NCI-H446 treated with DMSO at 0.1 percent for 48 hours (cell line): ENCODE measurements around the gene SOBP.

Source experiments
- DNase-seq: peaks from one replicate; lab custom pipeline; 2025; lab: John Stamatoyannopoulos, UW

SOBP gene

DNA sequence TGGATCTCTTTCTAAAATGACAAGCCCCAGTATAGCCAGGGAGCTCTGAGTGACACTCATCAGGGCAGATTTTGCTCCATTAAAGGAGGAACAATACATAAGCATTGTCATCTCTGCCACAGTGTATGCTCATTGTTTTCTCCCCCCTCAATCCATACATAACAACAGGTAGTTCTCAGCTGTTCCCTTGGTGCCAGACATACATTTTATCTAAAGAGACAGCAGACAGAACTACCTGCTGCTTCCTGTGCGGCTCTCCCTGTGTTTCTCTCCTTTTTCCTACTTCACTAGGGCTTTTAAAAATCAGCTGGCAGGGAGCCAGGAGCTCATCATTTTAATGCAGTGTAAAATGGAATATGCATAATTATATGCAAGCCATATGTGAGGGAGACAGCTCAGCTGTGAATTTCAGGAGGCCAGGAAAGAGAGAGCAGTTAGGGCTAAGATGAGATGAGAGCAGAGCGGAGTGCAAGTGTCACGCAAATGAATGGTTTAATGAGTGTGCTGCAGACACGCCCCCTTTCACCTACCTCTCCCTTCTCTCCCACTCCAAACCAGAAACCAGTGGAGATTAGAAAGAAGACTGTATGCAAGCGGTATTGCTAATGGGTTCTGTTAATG lies 96.0 kb downstream of the SOBP start:
- no peak for DNase-seq

GRCh38 chr6:107587451-107587850 lies 97.5 kb downstream of the SOBP start:
- DNase-seq = no peak

- no peak for DNase-seq
These were observed 99.3 kb downstream of the SOBP start for GRCh38 chr6:107589199-107589598.

GRCh38 chr6:107589934-107590333 lies 100.0 kb downstream of the SOBP start:
- no peak for DNase-seq

GRCh38 chr6:107590378-107590777 lies 100.5 kb downstream of the SOBP start:
- no peak for DNase-seq

- DNase-seq = no peak
These were observed 101.4 kb downstream of the SOBP start for GRCh38 chr6:107591346-107591745.

- no peak for DNase-seq
These were observed 102.9 kb downstream of the SOBP start for GRCh38 chr6:107592806-107593205.

DNA sequence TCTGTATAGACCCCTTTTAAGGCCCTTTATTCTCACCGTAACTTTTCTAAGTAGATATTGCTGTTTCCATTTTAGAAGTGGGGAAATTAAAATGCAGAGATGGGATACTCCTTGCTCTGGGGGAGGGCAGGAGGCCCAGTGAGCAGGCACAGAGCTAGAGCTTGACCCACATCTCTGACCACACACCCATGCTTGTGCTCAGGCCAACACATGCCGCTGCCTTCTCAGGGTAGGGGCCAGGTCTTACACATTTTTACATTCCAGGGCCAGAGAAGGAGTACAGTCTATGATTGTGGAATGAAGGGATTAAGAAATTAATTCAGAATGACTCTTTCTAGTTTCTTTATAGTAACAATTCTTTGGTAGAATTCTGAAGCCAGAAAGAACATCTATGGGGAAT lies 104.8 kb downstream of the SOBP start:
- no peak for DNase-seq

DNA sequence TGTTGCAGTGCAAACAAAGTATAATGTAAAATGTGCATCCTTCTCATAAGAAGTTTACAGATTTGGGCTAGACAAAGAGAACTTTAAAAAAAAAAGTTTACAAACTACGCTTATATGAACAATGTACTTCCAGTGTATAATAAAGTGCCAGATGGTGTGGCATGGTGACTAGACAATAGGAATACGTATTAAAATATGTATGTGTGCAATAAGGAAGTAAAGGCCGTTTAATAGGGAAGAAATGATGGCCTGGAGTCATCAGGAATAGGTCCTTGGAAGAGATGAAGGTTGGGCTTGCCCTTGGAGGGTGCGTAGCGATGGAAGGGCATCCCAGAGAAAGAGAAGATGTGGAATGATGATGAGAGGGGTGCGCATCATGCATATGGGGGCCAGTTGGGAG lies 108.2 kb downstream of the SOBP start:
- no peak for DNase-seq

DNA sequence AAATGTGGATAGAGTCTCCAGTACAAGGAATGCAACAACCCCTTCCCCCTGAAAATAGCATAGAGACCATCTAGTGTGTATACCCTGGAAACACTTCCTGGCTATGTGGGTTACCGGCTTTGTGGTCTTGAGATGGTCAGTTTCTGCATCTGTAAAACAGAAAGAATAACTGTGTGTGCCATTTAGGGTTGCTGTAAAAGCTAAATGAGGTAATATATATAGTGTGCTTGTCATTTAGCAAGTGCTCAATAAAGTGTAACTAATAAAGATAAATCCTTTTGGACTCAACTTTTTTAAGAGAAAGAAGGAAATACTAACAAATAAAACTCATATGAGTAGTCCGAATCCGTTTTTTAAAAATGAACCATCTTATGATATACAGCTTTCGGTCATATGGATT lies 109.1 kb downstream of the SOBP start:
- DNase-seq = no peak

- no peak for DNase-seq
These were observed 110.2 kb downstream of the SOBP start for GRCh38 chr6:107600121-107600520.

DNA sequence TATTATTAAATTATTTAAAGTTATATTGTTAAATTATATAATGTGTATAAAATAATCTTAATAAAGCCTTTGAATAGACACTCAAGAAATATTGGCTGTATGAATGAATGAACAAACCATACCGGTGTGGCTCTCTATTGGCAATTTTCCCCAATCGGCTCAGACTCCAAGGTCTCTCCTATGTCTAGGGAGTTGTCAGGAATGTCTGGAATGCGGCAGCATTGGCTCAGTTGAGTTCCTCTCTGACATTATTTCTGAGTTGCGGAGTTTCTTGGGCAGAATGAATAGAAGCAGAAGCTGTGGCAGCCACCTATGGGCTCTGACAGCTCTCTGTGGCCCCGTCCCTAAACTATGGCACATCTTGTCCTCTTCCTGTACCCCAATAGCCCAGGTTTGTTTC lies 111.0 kb downstream of the SOBP start:
- no peak for DNase-seq

- DNase-seq = no peak
These were observed 111.5 kb downstream of the SOBP start for GRCh38 chr6:107601406-107601805.

DNA sequence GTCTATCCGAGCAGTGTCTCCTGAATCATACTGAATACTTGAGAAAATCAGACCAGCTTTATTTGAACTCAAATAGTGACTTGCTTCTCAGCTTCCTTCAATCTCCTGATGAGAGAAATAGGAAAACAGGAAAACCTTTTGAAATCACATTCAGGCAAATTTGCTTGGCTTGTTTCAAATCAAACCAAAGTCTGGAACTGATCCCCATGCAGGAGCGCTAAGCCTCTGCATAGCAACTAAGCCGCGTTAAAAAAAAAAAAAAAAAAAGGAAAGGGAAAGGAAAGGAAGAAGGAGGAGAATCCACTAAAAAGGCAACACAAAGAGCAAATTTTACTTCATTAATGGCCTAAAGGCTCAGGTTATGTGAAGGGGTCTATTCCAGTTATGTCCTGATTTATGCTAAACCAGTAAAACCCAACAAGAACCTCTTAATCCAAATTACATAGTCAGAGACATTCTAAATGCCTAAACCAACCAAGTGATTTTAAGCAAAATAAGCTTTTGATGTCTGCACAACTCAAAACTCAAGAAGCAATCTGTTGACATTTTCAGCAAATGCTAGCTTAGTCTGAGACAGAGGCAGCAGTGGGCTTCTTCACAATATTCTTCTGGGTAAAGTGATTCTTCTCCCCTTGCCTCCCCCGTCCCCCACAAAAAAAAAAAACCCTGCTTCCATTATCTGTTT lies 112.5 kb downstream of the SOBP start:
- DNase-seq = no peak

DNA sequence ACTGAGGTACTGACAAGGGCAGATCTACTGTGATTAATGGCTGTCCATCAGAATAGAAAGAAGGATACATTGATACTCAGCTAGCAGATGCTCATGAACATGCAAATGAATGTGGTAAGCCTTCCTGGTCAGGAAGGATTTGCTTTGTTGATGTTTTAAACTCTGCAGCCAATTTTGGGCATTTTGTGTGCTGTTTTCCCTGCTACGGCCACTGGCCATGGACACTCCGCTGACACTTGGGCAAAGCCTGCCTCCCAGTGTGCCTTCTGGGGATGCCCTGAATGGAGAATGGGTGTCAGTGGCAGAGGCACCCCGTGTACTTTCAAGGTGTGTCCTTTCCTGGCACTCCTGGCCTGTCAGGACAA lies 113.1 kb downstream of the SOBP start:
- DNase-seq = no peak

DNA sequence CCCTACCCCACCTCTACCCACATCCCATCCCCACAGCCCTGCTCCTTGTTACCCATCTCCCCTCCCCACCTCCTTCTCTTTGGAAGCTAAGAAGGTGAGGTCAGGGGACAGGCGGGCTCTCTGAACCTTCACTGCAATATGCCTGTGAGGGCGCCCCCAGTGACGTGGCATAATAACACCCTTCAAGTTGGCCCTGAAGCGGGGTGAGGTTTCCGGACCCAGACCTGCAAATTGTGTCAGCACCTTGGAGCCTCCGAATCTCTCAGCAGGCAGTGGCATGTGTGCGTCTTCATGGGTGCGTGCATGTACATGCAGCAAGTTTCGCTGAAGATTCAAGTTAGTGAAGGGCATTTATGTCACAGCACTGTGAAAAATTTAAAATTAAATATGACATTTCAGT lies 114.6 kb downstream of the SOBP start:
- no peak for DNase-seq

- no peak for DNase-seq
These were observed 116.5 kb downstream of the SOBP start for GRCh38 chr6:107606407-107606806.

DNA sequence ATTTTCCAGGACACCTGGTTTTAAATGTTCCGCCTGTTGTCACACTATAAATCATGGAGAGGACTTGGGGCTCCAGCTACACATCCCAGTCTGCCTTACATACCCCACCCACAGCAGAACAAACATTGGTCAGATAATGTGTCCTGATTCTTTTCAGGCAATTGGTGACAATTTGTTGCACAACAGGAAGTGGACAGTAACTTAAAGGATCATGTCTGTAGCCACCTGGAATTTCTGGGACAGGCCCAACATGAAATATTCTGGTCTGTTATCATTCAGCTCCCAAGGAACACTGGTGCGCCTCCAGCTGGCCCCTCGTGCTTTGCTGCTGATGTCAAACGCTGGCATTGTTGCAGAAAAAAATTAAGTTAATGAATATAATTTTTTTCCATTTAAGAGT lies 117.2 kb downstream of the SOBP start:
- DNase-seq = no peak

DNA sequence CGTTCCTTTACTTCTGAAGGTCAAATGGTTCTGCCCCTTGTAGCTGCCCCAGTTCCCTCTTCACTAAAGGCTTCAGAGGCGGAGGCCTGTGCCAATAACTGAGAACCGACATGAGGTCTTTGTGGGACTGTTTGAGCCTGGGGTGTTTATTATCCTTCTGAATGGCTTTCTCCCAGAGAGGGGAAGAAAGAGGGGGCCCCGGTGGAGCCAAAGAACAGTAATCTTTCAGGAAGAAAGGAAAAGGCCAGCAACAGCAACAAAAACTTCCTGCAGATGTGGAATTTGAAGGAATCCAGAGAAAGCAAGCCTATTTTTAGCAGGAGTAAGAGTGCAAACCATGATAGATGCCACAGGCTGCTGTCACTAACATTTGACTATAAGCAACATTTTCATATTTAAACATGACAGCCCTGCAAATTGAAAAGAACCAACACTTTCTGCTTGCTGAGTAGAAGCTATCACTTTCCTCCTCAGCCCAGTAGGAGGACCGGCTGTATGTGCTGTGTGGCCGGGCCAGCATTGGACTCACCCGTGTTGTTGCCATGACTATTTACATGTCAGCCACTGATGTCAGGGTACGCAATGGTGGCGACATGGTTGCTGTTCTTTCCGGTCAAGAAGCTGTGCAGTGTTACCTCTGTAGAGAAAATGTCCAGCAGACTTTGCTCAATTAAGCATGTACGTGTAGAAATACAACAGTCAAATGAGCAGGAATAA lies 121.3 kb downstream of the SOBP start:
- DNase-seq = no peak

DNA sequence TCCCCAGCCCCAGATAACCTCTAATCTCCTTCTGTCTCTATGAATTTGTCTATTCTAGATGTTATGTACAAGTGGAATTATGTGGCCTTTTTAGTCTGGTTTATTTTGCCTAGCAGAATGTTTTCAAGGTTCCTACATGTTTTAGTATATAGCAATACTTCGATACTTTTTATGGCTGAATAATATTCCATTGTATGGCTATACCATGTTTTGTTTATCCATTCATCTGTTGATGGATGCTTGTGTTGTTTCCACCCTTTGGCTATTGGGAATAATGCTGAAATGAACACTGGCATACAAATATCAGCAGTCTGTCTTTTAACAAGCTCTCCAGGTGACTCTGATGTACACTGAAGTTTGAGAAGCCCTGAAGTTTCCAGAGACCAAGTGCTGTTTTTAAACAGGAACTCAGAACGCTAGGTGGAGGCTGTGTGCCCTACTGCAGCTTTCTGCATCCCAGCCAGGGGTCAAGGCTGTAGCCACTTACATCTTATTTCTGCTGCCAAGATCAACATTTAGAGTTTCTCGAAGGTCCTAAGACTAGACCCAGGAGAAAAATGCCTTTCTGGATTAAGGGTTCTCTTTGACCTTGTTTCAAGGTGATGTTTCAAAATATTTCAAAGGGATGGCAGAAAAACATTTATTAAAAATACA lies 123.0 kb downstream of the SOBP start:
- no peak for DNase-seq

- DNase-seq = no peak
These were observed 123.9 kb downstream of the SOBP start for GRCh38 chr6:107613651-107614379.

GRCh38 chr6:107614828-107615227 lies 124.9 kb downstream of the SOBP start:
- DNase-seq = no peak
